ENCODE measurements around the gene SETX. TPM values are rescaled to one million over a fixed set of nuclear protein-coding genes. Genes with fewer than 3 reads are reported as not detected.
A peak's percentile ranks its signal among the peaks of the same experiment; 100 is the strongest.

SETX gene
- total RNA-seq, 2 donors from 2014 or later = 26.7 to 30.4 TPM

DNA sequence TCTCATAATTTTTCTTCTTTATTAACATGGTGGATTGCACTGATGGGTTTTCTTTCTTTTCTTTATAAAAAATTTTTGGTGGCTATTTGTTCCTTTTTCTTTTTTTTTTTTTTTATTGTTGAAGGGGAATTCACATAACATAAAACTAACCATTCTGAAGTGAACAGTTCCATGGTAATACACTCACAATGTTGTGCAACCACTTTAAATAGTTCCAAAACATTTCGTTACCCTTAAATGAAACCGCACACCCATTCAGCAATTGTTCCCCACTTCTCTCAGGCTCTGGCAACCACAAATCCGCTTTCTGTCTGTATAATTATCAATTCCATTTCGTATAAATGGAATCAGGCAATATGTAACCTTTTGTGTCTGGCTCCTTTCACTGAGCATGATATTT lies 11.7 kb upstream of the SETX start:
- no peaks in the 10 kb centered on the region for H3K9me3 ChIP-seq
- H3K36me3 ChIP-seq (replicated peaks in 1 of 2; ENCODE audit: insufficient read depth in 1 of 2, low read depth in 2 of 2) = no peaks in the 10 kb centered on the region
- H3K27ac ChIP-seq = no peak overlapping the region
- H3K4me1 ChIP-seq = no peaks in the 10 kb centered on the region
- no peaks in the 10 kb centered on the region for H3K27me3 ChIP-seq
- TF ChIP-seq CTCF (IDR thresholded peaks at IDR 0.05) (no peak), POLR2A (IDR thresholded peaks at IDR 0.05) (no peak)
- no peak for ATAC-seq
- intact Hi-C loops (cut with DNase I) = no loop called here
- WGBS, 2 donors = 71 to 89% methylated on average over 4 of the region's 4 CpGs
- H3K4me3 ChIP-seq = no peak overlapping the region
- DNase-seq = no peak

DNA sequence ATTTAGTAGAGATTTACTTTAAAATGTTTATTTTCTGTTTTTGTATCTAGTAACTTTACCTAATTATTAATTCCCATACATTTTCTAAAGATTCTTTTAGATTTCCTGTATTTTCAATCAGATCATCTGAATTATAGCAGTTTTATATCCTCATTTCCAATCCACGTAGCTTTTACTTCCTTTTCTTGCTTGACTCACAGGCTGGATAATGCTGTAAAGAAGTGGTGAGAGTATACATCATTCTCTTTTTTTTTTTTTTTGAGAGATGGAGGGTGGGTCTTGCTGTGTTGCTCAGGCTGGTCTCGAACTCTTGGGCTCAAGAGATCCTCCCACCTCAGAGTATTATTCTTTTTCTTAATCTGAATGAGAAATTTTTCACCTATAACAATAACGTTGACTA lies 11.2 kb upstream of the SETX start:
- DNase-seq (no peak), ATAC-seq (no peak)
- 67 to 69% methylated on average over 3 of the region's 3 CpGs for WGBS, 2 donors
- Histone ChIP-seq H3K27ac (no peak overlapping the region), H3K27me3 (no peaks in the 10 kb centered on the region), H3K9me3 (no peaks in the 10 kb centered on the region), H3K36me3 (replicated peaks in 1 of 2; ENCODE audit: insufficient read depth in 1 of 2, low read depth in 2 of 2) (no peaks in the 10 kb centered on the region), H3K4me1 (no peaks in the 10 kb centered on the region), H3K4me3 (no peak overlapping the region)
- TF ChIP-seq POLR2A (IDR thresholded peaks at IDR 0.05) (no peak), CTCF (IDR thresholded peaks at IDR 0.05) (no peak)
- intact Hi-C loops (cut with DNase I) = no loop called here

GRCh38 chr9:132364068-132364467 lies 9.3 kb upstream of the SETX start:
- no peak for TF ChIP-seq CTCF (IDR thresholded peaks at IDR 0.05)
- TF ChIP-seq POLR2A (IDR thresholded peaks at IDR 0.05) = no peak
- DNase-seq (no peak), ATAC-seq (no peak)
- Histone ChIP-seq H3K27me3 (no peaks in the 10 kb centered on the region), H3K36me3 (replicated peaks in 1 of 2; ENCODE audit: insufficient read depth in 1 of 2, low read depth in 2 of 2) (no peaks in the 10 kb centered on the region), H3K4me1 (no peaks in the 10 kb centered on the region), H3K4me3 (no peak overlapping the region), H3K27ac (no peak overlapping the region), H3K9me3 (no peaks in the 10 kb centered on the region)
- 86 to 95% methylated on average over 8 to 9 of the region's 9 CpGs for WGBS, 2 donors
- intact Hi-C loops (cut with DNase I) = no loop called here

DNA sequence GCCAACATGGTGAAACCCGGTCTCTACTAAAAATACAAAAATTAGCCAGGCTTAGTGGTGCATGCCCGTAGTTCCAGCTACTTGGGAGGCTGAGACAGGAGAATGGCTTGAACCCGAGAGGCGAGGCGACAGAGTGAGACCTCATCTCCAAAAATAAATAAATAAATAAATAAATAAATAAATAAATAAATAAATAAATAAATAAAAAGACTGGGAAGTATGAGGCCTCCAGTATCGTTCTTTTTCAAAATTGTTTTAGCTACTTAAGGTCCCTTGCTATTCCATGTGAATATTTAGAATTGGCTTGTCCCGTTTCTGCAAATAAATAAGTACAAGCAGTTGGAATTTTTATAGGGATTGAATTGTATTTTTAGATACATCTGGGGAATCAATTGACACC lies 3.0 kb upstream of the SETX start:
- intact Hi-C loops (cut with DNase I) = no loop called here
- Histone ChIP-seq H3K4me3 (no peak overlapping the region), H3K27me3 (no peaks in the 10 kb centered on the region), H3K9me3 (no peaks in the 10 kb centered on the region), H3K36me3 (replicated peaks in 1 of 2; ENCODE audit: insufficient read depth in 1 of 2, low read depth in 2 of 2) (peaks cover 0 to 3% of the 10 kb centered on the region in 2 donors), H3K27ac (no peak overlapping the region), H3K4me1 (peaks cover 13% of the 10 kb centered on the region)
- no peak for TF ChIP-seq CTCF (IDR thresholded peaks at IDR 0.05)
- no peak for TF ChIP-seq POLR2A (IDR thresholded peaks at IDR 0.05)
- 85 to 90% methylated on average over 7 of the region's 7 CpGs for WGBS, 2 donors
- no peak for DNase-seq
- no peak for ATAC-seq

DNA sequence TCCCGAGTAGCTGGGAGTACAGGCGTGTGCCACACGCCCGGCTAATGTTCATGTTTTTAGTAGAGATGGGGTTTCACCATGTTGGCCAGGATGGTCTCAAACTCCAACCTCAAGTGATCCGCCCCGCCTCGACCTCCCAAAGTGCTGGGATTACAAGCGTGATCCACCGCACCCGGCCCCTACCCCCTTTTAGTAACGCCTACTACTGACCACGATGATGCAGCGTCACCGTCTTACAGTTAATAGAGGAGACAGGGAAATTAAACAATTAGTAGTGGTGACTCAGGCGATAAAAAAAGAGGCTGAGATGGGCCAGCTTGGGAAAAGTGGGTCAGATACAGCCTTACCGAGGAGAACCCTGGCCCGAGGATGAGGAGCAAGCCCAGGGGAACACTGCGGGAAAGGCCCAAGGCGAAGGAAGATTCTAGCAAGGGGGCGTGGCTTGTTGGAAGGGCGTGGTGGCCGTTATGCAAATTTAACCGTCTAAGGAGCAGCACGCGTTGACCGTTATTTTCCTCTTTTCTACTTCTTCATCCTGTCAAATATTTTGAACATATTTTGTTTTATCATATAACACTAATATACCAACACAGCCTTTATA lies 1.6 kb upstream of the SETX start:
- TF ChIP-seq CTCF (IDR thresholded peaks at IDR 0.05) (no peak), POLR2A (IDR thresholded peaks at IDR 0.05) (no peak)
- Histone ChIP-seq H3K9me3 (no peaks in the 10 kb centered on the region), H3K27me3 (no peaks in the 10 kb centered on the region), H3K4me3 (no peak overlapping the region), H3K36me3 (replicated peaks in 1 of 2; ENCODE audit: insufficient read depth in 1 of 2, low read depth in 2 of 2) (peaks cover 0 to 5% of the 10 kb centered on the region in 2 donors), H3K4me1 (peaks cover 23% of the 10 kb centered on the region), H3K27ac (no peak overlapping the region)
- 89 to 93% methylated on average over 26 of the region's 26 CpGs for WGBS, 2 donors
- ATAC-seq (no peak), DNase-seq (peak in 1 of 4 donors; percentile 15)
- intact Hi-C loops (cut with DNase I) = no loop called here
